ENCODE results near the gene LCOR. TPM values are rescaled to one million over a fixed set of nuclear protein-coding genes. Genes with fewer than 3 reads are reported as not detected.
A peak's percentile ranks its signal among the peaks of the same experiment; 100 is the strongest.

LCOR gene
- total and polyA plus RNA-seq, 12 donors: 1.6 to 28.8 (median 23.7) TPM

DNA sequence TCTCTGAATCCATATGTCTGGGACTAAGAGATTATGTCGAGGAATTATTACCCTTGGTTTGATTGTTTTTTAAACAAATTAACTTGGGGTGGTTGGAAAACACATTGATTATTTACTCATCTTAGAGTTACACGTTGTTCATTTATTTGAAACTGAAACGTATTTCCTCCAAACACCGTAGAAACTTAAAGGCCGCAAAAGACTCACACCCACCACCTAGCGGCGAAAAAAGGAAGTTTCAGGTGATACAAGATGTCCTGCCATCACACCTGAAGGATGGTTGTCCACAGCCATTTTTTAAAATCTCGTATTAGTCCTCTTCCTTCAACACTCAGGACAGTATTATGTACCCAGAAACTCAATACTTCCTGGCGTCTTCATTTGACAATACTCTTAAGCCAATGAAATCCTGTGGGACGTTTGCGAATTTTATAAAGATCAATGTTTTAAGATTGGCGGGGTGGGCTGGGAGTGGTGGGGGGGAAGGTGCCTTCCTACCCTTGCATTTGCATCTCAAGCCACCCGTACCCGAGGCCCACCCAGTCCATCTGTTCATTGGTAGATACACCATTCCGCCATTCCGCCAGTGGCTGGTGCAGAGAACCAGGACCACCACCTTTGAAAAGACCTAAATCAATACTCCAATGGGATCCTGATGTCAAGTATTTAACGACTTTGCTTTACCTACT, 1.4 kb upstream of the LCOR start:
- ATAC-seq: no peak
- Histone ChIP-seq H3K36me3 (no peaks in the 10 kb centered on the region), H3K27me3 (no peaks in the 10 kb centered on the region), H3K4me1 (peaks cover under 1 to 44% (median 33%) of the 10 kb centered on the region in 9 donors), H3K4me3 (peak overlapping the region in 1 of 10 donors; percentile 94), H3K27ac (peak overlapping the region in 6 of 10 donors; percentile 92 to 98 (median 95)), H3K9me3 (no peaks in the 10 kb centered on the region)
- 46 to 52% methylated on average over 17 of the region's 17 CpGs for WGBS, 2 donors
- peak in 1 of 2 donors; percentile 54 for DNase-seq
- intact Hi-C loops (cut with DNase I): loop anchor here in 7 of 10 donors (2.0 to 10.0 kb wide), 10 partner anchors 63 to 456 kb away; partner anchors contain the start of gene TM9SF3 (in 4 of the 7)
- TF ChIP-seq CTCF (IDR thresholded peaks at IDR 0.05): peak; percentile 62 to 83 (median 77)

DNA sequence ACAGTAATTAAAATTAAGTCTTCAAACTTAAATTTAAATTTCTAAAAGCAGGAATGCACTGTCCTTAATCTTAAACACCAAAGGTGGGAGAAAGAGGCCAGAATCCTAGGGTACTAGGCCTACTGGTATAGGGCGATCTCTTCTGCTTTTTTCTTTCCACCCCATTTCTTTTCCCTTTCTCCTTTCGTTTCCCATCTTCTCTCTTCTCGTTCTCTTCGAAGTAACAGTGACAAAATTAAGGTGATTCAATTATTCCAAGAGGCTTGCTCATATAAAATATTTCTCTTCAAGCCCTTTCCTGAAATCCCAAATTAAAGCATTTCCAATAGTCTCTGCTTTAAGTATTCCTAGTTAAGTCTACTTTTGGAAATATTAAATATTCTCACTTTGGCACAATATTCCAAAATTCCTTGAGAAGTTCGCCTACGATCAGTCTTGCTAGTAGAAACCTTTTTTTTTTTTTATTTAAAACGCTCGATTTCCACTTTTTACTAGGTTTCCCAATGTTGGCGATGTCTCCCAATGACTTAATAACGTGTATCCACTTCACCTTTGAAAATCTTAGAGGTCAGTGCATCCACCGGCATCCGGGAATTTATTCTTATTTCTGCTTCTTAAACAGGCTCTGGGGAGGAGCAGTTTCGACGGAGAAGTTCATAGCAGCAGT, 765 bp upstream of the LCOR start:
- no peak for TF ChIP-seq CTCF (IDR thresholded peaks at IDR 0.05)
- intact Hi-C loops (cut with DNase I): loop anchor here in 7 of 10 donors (2.0 to 10.0 kb wide), 10 partner anchors 64 to 457 kb away; partner anchors contain the start of gene TM9SF3 (in 4 of the 7)
- DNase-seq (no peak), ATAC-seq (no peak)
- Histone ChIP-seq H3K36me3 (no peaks in the 10 kb centered on the region), H3K4me1 (peaks cover 3 to 50% (median 39%) of the 10 kb centered on the region in 9 donors), H3K27me3 (no peaks in the 10 kb centered on the region), H3K4me3 (peak overlapping the region; percentile 37 to 94 (median 86)), H3K27ac (peak overlapping the region; percentile 92 to 99 (median 95)), H3K9me3 (no peaks in the 10 kb centered on the region)
- WGBS, 2 donors: 23 to 27% methylated on average over 14 of the region's 14 CpGs

DNA sequence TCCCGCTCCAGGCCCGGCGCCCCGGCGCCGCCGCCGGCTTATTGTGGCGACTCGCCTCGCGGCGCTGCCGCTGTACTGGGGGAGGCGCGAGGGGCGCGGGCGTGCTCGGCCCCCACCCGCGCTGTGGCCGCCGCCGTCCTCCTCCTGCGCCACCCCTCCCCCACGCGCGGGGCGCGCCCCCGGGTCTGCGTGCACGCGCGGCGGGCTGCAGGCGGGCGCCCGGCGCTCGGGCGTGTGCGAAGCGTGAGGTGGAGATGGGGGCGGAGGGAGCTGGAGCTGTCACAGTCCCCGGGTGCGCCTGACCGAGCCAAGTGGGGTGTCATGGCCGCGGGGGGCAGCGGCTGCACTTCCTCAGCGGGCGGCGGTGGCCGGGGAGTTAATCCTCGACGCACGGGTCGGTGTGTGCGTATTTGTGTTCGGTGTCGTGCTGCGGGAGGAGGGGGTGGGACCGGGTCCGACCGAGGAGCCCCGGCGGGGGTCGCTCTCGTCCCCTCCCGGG, 672 bp downstream of the LCOR start:
- H3K36me3 ChIP-seq: no peaks in the 10 kb centered on the region
- WGBS, 2 donors: 0% methylated on average over 44 to 72 of the region's 72 CpGs
- H3K4me1 ChIP-seq: peaks cover 3 to 65% (median 54%) of the 10 kb centered on the region in 9 donors
- ATAC-seq (peak; percentile 70 to 87 (median 80)), DNase-seq (peak; percentile 85 to 87)
- H3K27ac ChIP-seq: peak overlapping the region; percentile 92 to 99 (median 95)
- intact Hi-C loops (cut with DNase I): loop anchor here in 7 of 10 donors (5.0 to 10.0 kb wide), 9 partner anchors 65 to 458 kb away; partner anchors contain the start of gene TM9SF3 (in 4 of the 7)
- no peak for TF ChIP-seq CTCF (IDR thresholded peaks at IDR 0.05)
- H3K27me3 ChIP-seq: no peaks in the 10 kb centered on the region
- H3K4me3 ChIP-seq: peak overlapping the region; percentile 77 to 97 (median 92)
- H3K9me3 ChIP-seq: no peaks in the 10 kb centered on the region
